Activated CD4-positive, alpha-beta T cell treated with anti-CD3 and anti-CD28 coated beads, Interleukin-2, Interleukin-4, amounts not matched to agents 100 ng/mL and 50 ng/mL, durations not matched to agents 16 hours and 8 hours (primary cell): ENCODE results near the gene ASTN2.

ENCODE experiments used
- DNase-seq: peaks from one replicate; pipeline ENCODE4 v3.0.0-alpha.2; 2020; ENCODE audit warnings: low spot score

Gene ASTN2

DNA sequence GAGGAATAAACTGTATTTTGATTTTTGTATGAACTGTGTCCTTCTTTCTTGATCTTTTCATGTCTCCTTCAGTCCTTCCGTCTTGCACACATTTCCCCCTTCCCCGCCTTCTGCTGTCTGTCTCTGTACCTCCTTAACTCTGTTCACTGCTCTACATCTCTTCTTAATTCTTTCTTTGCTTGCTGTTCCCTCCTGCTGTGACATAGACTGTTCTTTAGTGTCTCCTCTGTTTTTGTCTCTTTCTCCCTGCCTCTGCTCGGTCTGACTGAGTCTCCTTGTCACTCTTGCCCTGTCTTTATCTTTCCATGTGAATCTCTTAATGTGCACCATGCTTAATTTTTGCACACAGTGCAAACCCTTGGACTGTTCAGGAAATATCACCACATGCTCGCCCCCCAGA, 614.8 kb downstream of the ASTN2 start:
- DNase-seq, result no peak

DNA sequence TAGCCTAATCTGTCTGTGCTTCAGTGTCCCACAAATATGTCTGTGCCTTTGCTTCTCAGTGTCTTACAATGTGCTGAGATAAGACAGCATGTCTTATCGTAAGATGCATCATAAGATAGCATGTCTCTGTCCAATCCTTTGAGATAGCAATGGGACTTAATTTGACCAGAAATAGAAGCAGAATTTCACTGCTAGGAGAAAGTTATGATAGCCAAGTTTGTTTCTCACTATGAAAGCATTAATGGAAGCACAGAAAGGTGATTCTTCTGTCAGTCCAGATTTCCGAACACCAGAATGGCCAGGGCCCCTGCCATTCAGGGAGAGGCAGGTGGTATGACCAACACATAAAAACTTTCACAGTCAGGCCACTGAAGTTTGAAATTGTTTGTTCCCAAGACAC, 616.3 kb downstream of the ASTN2 start:
- DNase-seq, result no peak

DNA sequence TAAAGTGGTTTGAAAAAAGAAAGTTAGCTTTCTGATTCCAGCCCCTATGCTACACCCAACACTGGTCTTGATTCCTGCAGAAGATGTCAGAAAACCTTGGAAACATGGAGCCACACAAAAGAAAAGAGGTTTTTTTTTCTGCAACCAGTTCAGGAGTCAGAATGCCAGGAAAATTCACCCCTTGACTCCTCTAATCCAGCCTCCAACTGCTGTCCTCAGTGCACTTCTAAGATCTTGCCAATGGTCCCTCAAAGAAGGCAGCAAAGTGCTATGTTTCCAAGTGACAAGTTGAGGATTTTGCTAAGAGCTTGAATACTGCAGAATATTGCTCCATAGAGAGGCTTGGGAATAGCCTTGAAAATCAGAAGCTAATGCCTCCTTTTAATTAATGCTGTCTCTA, 617.6 kb downstream of the ASTN2 start:
- no peak for DNase-seq

DNA sequence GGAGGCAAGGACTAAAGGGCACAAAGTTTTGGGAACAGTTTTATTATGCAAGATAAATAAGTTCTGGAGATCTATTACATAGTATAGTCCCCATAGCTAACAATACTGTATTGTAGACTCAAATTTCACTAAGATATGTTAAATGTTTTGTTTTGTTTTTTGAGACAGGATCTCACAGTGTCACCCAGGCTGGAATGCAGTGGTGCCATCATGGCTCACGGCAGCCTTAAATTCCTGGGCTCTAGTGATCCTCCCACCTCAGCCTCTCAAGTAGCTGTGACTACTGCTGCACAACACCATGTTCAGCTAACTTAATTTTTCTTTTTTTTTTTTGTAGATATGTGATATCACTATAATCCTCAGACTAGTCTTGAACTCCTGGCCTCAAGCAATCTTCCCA, 618.2 kb downstream of the ASTN2 start:
- no peak for DNase-seq

DNA sequence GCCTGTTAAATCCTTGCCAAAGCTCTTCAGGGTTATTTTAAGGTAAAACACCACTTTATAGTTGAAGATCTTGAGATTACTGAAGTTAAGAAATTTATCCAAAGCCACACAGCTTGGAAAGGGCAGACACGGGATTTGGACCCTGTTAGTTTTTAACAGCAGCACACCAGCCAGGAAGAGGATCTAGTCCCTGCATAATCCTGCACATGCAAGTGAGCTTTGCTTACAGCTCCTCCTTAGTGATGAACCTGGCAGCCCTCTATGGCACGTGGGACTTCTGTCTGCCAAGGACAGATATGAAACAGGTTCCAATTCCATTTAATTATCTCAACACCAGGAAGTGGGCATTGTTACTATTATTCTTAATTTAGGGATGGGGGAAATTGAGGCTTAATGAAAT, 619.0 kb downstream of the ASTN2 start:
- no peak for DNase-seq

DNA sequence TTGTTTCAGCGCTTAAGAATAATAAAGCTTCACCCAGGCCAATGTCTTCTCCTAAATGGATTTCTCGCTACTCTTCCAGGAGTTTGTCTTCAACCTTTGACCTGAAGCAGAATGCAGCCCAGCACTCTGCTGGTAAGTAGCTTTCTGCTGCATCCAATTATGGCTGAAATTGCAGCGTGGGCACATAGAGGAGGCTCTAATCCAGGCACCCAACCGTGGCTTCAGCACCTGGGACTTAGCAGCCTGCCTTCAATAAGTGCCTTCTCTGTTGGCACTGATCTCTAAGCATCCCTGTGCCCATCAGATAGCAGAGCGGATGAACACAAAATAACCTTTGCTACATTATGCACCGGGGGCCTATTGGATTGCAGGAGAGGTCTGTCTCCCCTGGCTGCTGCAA, 622.6 kb downstream of the ASTN2 start:
- DNase-seq, result no peak

DNA sequence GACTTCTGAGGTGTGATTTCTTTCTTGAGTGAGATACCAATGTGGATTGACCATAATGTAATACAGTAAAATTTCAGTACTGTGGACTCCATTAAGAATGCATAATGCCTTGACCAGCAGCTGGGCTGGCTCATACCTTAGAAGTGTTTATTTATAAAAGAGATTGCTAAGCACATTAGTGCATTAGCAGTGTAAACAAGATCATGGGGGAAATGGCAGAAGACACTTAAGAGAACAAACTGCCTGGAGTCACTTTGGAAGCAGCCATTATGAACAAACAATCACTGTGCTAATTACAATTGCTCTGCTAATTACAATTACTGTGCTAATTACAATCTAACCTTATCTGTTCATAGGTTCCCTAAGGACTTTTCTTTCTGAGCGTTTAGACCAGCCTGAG, 623.5 kb downstream of the ASTN2 start:
- no peak for DNase-seq

DNA sequence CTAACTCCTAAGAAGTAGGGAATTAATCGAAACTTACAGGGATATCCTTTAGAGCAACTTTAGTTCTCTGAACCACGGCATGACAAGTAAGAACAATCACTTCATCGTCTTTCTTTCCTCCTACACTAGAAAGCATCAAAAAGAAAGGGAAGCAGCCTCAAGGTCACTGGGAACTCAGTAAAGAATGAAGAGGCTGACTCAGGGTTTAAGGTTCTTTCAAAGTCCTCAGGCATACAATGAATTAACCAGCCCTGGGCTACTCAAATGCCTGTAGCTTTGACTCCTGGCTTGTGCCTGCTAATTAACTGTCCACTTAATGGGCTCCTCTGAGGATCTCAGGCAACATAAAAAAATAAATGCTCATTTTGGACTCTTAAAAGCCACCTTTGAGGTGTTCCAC, 625.8 kb downstream of the ASTN2 start:
- DNase-seq, result no peak

DNA sequence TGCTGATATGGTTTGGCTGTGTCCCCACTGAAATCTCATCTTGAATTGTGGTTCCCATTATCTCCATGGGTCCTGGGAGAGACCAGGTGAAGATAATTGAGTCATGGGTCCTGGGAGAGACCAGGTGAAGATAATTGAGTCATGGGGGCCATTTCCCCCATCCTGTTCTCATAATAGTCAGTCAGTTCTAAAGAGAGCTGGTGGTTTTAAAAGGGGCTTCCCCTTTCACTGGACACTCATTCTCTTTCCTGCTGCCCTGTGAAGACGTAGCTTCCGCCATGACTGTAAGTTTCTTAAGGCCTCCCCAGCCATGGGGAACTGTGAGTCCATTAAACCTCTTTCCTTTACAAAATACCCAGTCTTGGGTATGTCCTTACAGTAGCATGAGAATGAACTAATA, 628.1 kb downstream of the ASTN2 start:
- no peak for DNase-seq

DNA sequence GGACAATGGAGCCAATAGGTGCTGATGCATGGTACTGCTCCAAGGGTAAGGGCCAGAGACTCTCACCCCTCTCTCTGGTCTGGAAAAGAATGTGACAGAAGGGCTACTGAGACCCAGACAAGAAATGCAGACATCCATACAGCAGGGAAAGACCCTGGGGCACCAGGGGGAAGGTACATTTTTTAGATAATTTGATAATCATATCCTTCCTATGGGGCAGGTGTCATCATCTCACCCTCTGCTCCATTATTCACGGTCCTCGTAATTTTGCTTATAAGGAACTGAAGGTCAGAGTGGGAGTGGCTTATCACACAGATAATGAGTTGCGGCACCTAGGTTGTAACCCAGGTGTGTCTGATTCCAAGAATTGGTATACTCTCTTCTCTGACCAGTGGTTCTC, 637.7 kb downstream of the ASTN2 start:
- no peak for DNase-seq

DNA sequence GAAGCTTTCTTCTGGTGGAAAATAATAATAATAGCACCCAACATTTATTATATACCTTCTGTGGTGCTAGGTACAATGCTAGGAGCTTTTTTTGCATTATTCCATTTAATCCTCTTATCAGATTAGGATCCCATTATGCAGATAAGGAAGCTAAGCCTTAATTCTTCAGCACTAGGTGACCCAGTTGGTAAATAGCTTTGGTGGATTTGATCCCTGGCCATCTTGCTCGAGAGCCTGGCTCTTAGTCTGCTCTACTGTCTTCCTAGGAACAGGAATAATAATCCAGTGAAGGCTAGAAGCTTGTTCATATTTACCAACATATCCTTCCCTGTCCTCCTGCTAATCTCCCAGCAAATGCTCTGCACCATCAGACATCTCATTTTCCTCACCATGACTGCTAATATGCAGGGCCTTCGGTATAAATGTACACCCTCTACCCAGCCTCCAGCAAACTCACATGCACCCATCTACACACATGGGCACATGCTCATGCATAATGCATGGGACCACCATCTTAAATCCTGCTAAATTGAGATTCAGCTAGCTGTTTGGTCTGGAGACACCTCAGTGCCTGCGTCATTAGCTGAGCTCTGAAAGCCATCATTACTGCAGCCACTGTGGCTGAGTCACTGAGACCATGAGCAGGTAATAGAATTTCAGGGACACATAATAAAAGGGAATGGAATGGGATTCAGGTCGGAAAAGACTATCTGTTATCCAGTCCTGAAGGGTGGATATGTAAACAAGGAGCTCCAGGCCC, 640.3 kb downstream of the ASTN2 start:
- DNase-seq, result no peak

DNA sequence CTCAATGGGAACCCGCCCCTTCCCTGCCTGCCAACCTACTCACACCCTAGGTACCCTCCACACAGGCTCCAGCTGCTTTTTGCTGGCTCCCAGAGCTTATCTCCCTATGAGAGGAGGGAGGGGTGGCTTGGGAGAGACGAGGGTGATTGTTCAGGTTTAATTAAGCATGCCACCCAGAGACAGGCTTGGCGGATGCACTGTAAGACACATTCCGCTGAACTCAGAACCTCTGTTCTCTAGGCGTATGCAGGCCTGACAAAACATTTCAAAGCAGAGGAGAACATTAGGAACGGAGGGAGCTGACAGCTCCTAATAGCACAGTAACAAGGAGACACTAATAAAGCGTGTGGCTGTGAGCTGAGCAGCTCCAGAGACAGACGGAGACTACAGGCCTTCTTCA, 647.6 kb downstream of the ASTN2 start:
- DNase-seq, result no peak

DNA sequence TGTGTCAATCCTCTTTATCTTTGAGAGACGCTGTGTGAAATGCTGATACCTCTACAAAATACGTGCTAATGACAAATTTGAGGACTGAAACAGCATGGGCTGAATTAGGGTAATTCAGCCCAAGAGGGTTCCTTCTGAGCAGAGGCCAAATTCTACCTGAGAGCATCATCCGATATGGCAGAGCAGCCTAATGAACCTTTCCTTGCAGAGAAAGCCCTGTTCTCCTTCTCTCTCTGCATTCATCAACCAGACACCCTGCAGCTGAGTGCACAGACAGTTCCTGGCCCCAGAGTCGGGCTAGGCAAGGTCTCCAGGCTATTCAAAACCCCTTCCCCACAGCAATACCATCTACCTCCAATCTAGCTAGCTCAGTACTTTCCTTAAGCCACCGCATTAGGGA, 649.8 kb downstream of the ASTN2 start:
- no peak for DNase-seq

DNA sequence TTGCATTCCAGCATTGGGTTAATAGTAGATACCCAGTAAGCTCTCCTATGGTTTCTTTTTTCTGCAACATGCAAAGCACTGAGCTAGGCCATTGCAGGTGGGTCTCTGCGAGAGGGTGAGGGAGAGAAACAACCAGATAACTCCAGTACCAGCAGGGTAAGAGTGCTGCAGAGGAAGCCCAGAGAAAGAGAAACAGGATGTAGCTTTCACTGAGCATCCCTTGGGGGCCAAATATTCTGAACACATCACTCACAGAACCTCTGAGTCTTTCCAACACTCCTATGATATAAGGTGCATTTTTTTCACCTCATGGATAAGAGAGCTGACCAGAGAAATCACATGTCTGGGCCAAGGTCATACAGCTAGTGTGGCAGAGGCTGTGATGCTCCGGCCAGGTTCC, 651.1 kb downstream of the ASTN2 start:
- no peak for DNase-seq

DNA sequence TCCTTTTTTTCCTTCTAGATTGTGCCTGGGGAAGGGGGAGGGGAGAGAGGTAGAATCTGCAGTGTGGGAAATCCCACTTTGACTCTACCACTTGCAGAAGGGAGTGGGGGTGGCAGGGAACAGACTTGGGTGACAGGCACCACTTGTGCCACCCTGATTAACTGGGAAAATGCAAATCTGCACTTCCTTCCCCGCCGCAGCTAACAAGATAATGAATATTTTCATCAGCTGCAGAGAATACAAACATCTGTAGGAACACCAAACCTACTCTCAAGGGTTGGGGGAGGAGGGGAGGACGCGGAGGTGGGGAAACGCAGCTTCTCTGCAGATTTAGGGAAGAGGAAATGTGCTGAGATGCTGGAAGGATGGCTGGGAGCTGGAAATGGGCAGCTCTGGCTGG, 654.2 kb downstream of the ASTN2 start:
- no peak for DNase-seq

DNA sequence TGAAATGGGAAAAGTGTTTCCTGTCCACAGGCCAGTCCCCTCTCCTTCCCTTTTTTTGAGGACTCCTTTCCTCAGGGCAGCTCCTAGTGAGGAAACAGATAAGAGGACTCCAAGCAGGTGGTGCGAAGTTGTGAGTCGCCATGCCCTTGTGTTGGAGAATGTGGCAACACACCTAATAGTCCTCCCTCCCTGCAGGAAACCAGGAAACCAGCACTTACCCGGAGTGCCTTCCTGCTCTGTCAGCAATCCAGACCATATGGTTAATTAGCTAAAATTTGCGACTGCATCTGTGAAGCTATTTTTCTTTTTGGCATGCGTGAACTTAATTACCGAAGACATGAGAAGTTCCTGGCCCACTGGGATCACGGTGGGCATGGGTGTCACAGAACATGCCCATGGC, 657.8 kb downstream of the ASTN2 start:
- DNase-seq, result no peak

DNA sequence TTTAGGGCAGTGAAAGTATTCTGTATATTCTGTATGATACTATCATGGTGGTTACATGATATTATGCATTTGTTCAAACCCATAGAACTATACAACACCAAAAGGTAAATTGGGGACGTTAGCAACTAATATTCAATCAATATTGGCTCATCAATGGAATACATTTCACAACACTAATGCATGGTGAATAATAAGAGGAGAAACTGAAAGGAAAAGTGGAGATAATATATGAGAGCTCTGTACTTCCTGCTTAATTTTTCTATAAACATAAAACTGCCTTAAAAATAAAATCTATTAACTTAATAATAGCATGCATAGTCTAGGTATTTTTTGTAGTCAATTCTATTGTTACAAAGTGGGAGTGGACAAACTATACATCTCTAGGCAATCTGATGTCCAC, 661.5 kb downstream of the ASTN2 start:
- no peak for DNase-seq

DNA sequence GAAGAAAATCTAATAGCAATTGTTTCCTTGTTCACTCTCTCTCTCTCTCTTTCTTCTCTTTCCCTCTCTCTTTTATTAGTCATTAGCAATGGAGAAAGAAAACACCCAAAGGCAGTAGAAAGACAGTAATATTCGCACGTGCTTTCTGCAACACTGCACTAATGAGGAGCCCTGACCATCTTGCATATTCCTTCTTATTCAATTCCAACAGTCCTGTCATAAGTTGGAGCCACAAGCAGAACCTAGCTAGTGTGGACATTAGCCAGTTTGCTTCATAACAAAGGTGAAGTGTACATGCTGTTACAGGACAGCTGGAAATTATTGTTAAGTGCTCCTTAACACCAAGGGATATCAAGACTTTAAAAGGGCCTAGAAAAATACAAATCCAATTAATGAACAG, 664.3 kb downstream of the ASTN2 start:
- no peak for DNase-seq

DNA sequence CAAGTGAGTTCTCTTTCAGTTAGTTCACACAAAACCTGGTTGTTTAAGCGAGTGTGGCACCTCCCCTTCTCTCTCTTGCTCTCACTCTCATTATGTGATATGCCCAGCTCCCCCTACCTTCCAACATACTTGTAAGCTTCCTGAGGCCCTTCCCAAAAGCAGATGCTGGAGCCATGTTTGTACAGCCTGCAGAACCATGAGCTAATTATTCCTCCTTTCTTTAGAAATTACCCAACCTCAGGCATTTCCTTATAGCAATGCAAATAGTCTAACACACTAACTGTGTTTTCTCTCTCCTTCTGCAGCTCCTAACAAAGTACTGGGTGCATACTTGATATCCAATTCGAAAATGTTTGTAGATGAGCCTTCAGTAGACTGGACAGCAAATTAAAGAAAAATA, 665.1 kb downstream of the ASTN2 start:
- DNase-seq, result no peak

DNA sequence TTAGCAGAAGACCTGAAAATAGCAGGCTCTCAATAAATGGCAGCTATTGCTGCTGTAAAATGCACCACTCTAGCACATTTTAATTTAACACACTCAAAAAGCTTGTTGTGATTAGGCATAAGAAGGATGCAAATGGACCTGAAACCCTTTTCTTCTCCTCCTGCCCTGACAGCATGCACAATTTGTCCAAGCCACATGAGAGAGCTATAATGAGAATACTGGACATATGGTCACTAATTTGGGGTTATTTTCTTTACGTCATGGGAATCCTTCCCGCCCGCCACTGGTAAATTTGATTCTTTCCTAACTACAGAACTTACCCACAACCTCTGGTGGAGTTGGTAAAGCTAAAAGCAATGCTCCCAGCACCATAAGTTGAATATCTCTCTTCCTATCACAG, 665.7 kb downstream of the ASTN2 start:
- no peak for DNase-seq

DNA sequence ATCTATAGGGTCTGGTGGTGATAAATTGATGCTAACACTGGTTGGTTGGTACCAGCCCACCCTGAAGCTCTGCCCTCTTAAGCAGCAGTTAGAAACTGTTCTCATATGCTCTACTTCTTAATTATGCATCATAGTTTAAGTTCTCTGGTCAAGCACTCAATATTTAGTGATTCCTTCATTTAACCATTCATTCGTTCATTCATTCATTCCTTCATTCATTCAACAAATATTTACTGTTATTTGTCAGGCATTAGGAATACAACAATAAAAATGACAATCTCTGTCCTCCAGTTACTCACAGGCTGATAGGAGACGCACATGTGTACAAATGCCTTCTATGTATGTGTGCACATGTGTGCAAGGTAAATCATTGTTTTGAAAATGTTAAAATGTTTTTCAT, 673.1 kb downstream of the ASTN2 start:
- no peak for DNase-seq

DNA sequence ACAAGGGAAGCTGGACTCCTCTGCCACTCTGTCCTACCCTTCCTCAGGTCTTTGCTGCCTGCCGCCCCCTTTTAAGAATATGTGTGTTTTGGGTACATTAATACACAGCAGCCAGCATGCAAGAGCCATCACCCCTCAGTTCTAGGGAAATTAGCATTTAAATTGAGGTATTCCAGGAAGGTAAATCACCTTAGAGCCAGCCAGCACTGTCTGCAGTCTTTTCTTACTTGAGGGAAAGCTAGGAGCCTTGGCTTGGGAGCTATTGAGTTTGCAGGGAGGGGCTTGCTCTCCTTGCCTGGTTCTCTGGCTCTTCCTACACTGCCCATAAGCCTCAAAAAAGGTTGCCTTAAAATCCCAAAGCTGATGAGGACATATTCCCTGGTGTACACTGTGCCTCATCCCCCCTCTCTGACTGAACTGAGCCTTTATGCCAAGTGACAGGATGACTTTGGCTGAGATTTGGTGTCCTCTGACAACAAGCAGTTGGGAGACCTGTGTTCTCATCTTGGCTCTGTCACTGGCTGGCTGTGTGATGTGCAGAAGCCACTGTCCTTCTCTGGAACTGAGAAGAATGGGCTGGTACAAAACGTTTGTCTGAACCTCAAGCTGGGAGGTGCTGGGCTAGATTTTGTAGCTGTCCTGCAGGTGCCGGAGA, 673.6 kb downstream of the ASTN2 start:
- no peak for DNase-seq

DNA sequence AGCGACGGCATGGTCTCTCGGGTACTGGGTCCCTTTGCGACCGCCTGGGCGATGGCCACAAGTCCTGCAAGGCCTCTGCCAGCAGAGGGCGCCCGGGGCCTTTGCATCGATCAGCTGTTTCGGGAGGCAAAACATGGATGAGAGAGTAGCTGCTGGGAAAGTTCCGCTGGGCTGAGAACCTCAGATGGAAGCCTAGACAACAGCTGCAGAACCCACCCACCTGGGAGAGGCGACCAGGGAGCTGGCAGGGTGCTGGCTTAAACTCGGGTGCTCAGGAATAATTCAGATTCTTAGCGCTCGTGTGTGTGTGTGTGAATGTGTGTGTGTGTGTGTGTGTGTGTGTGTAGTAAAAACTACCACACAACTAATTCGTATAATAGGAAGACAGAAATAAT, 677.7 kb downstream of the ASTN2 start:
- peak; percentile 68 for DNase-seq
